PC-3 (cell line): ENCODE results near the gene LYRM4.

Source experiments
- EZH2 ChIP-seq: fragments of 300-600 bp; sonication (generic); IDR thresholded peaks from one replicate; pipeline ENCODE4 v1.6.1; 2017; ENCODE audit warnings: antibody characterized with exemption, mild to moderate bottlenecking, low read length; ENCODE audit not compliant: unreplicated experiment
- EZH2phosphoT487 ChIP-seq: fragments of 300-600 bp; sonication (generic); IDR thresholded peaks from 2 replicates; pipeline ENCODE4 v1.6.1; 2018; ENCODE audit warnings: mild to moderate bottlenecking, antibody characterized with exemption, low read length, borderline replicate concordance
- TF ChIP-seq, protein P1 (sequence below): fragments of 300-600 bp; sonication (generic); conservative IDR thresholded peaks from 2 replicates; pipeline ENCODE4 v1.5.1; 2017; ENCODE audit warnings: antibody characterized with exemption, low read depth, mild to moderate bottlenecking, low read length

DNA sequence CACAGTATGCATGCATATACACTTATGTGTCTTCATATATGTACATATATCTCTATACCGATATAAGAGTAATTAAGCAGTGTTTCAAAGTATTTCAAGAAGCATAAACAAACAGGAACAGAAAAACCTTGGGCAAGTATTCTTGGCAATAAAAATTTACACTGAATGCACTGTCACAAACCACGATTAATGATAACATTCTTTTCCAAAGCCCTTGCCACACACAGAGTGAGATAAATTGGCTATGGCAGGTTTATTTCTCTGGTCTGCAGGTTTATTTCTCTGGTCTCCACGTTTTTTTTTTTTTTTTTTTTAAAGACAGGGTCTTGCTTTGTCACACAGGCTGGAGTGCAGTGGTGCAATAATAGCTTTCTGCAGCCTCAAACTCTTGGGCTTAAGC, 102.6 kb downstream of the LYRM4 start:
- no peak for TF ChIP-seq EZH2
- TF ChIP-seq, protein P1, sequence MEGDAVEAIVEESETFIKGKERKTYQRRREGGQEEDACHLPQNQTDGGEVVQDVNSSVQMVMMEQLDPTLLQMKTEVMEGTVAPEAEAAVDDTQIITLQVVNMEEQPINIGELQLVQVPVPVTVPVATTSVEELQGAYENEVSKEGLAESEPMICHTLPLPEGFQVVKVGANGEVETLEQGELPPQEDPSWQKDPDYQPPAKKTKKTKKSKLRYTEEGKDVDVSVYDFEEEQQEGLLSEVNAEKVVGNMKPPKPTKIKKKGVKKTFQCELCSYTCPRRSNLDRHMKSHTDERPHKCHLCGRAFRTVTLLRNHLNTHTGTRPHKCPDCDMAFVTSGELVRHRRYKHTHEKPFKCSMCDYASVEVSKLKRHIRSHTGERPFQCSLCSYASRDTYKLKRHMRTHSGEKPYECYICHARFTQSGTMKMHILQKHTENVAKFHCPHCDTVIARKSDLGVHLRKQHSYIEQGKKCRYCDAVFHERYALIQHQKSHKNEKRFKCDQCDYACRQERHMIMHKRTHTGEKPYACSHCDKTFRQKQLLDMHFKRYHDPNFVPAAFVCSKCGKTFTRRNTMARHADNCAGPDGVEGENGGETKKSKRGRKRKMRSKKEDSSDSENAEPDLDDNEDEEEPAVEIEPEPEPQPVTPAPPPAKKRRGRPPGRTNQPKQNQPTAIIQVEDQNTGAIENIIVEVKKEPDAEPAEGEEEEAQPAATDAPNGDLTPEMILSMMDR, result no peak
- no peak for TF ChIP-seq EZH2phosphoT487
